ENCODE results near the gene MS4A6A. TPM values are rescaled to one million over a fixed set of nuclear protein-coding genes. Genes with fewer than 3 reads are reported as not detected.
"Not testable (repeated sequence)": the region's sequence is repeated elsewhere in the genome, so short reads cannot be mapped to it uniquely, and the experiment has no call there.

MS4A6A gene
- total RNA-seq (2014; rRNA removed; shearing (Covaris generic); ENCODE audit: low replicate concordance), result not detected in 2 replicates

GRCh38 chr11:60182541-60183330, at the start of gene MS4A6A:
TSS of gene MS4A6A (minus strand) at chr11:60183083. CDS start at chr11:60181727, 1,356 bp downstream.
- DNase-seq (ENCODE audit: low read depth), result no peak
- in situ Hi-C loops (cut with HindIII; ENCODE audit: low pct_unique_long_range_greater_than_20kb, low sequenced_read_pairs), result no loop called here

GRCh38 chr11:60230681-60231080, 47.8 kb upstream of the MS4A6A start:
- in situ Hi-C loops (cut with HindIII; ENCODE audit: low pct_unique_long_range_greater_than_20kb, low sequenced_read_pairs), result no loop called here
- no peak for DNase-seq (ENCODE audit: low read depth)

GRCh38 chr11:60222141-60222540, 39.3 kb upstream of the MS4A6A start:
- in situ Hi-C loops (cut with HindIII; ENCODE audit: low pct_unique_long_range_greater_than_20kb, low sequenced_read_pairs), result no loop called here
- DNase-seq (ENCODE audit: low read depth), result no peak

GRCh38 chr11:60221692-60222091, 38.8 kb upstream of the MS4A6A start:
- no peak for DNase-seq (ENCODE audit: low read depth)
- in situ Hi-C loops (cut with HindIII; ENCODE audit: low pct_unique_long_range_greater_than_20kb, low sequenced_read_pairs), result no loop called here

- DNase-seq (ENCODE audit: low read depth), result no peak
- in situ Hi-C loops (cut with HindIII; ENCODE audit: low pct_unique_long_range_greater_than_20kb, low sequenced_read_pairs), result no loop called here
These were observed 38.3 kb upstream of the MS4A6A start for GRCh38 chr11:60221181-60221580.

- DNase-seq (ENCODE audit: low read depth), result no peak
- in situ Hi-C loops (cut with HindIII; ENCODE audit: low pct_unique_long_range_greater_than_20kb, low sequenced_read_pairs), result no loop called here
These were observed 31.5 kb upstream of the MS4A6A start for GRCh38 chr11:60214386-60214785.

- in situ Hi-C loops (cut with HindIII; ENCODE audit: low pct_unique_long_range_greater_than_20kb, low sequenced_read_pairs), result no loop called here
- no peak for DNase-seq (ENCODE audit: low read depth)
These were observed 28.3 kb upstream of the MS4A6A start for GRCh38 chr11:60211206-60211605.

GRCh38 chr11:60209977-60210376, 27.1 kb upstream of the MS4A6A start:
- no peak for DNase-seq (ENCODE audit: low read depth)
- in situ Hi-C loops (cut with HindIII; ENCODE audit: low pct_unique_long_range_greater_than_20kb, low sequenced_read_pairs), result no loop called here

GRCh38 chr11:60208951-60209350, 26.1 kb upstream of the MS4A6A start:
- in situ Hi-C loops (cut with HindIII; ENCODE audit: low pct_unique_long_range_greater_than_20kb, low sequenced_read_pairs), result no loop called here
- no peak for DNase-seq (ENCODE audit: low read depth)

- in situ Hi-C loops (cut with HindIII; ENCODE audit: low pct_unique_long_range_greater_than_20kb, low sequenced_read_pairs), result no loop called here
- no peak for DNase-seq (ENCODE audit: low read depth)
These were observed 25.4 kb upstream of the MS4A6A start for GRCh38 chr11:60208146-60208895.

- no peak for DNase-seq (ENCODE audit: low read depth)
- in situ Hi-C loops (cut with HindIII; ENCODE audit: low pct_unique_long_range_greater_than_20kb, low sequenced_read_pairs), result no loop called here
These were observed 23.7 kb upstream of the MS4A6A start for GRCh38 chr11:60206616-60207015.

- DNase-seq (ENCODE audit: low read depth), result no peak
- in situ Hi-C loops (cut with HindIII; ENCODE audit: low pct_unique_long_range_greater_than_20kb, low sequenced_read_pairs), result no loop called here
These were observed 22.0 kb upstream of the MS4A6A start for GRCh38 chr11:60204922-60205321.

GRCh38 chr11:60201334-60201733, 18.5 kb upstream of the MS4A6A start:
- in situ Hi-C loops (cut with HindIII; ENCODE audit: low pct_unique_long_range_greater_than_20kb, low sequenced_read_pairs); DNase-seq (ENCODE audit: low read depth): not testable (repeated sequence)

- no peak for DNase-seq (ENCODE audit: low read depth)
- in situ Hi-C loops (cut with HindIII; ENCODE audit: low pct_unique_long_range_greater_than_20kb, low sequenced_read_pairs), result no loop called here
These were observed 14.6 kb upstream of the MS4A6A start for GRCh38 chr11:60197442-60197841.

GRCh38 chr11:60195923-60196368, 13.1 kb upstream of the MS4A6A start:
- no peak for DNase-seq (ENCODE audit: low read depth)
- in situ Hi-C loops (cut with HindIII; ENCODE audit: low pct_unique_long_range_greater_than_20kb, low sequenced_read_pairs), result no loop called here

- in situ Hi-C loops (cut with HindIII; ENCODE audit: low pct_unique_long_range_greater_than_20kb, low sequenced_read_pairs), result no loop called here
- DNase-seq (ENCODE audit: low read depth), result no peak
These were observed 11.6 kb upstream of the MS4A6A start for GRCh38 chr11:60194511-60194910.

GRCh38 chr11:60193687-60194433, 11.0 kb upstream of the MS4A6A start:
- in situ Hi-C loops (cut with HindIII; ENCODE audit: low pct_unique_long_range_greater_than_20kb, low sequenced_read_pairs), result no loop called here
- DNase-seq (ENCODE audit: low read depth), result peak; percentile 39

GRCh38 chr11:60192564-60192963, 9.7 kb upstream of the MS4A6A start:
- in situ Hi-C loops (cut with HindIII; ENCODE audit: low pct_unique_long_range_greater_than_20kb, low sequenced_read_pairs); DNase-seq (ENCODE audit: low read depth): not testable (repeated sequence)

- in situ Hi-C loops (cut with HindIII; ENCODE audit: low pct_unique_long_range_greater_than_20kb, low sequenced_read_pairs); DNase-seq (ENCODE audit: low read depth): not testable (repeated sequence)
These were observed 5.6 kb upstream of the MS4A6A start for GRCh38 chr11:60188481-60188880.

Measured in Caki2 (cell line).